Activated CD8-positive, alpha-beta T cell treated with anti-CD3 and anti-CD28 coated beads for 36 hours (primary cell): ENCODE data around the gene TNNI3K. TPM values are rescaled to one million over a fixed set of nuclear protein-coding genes. Genes with fewer than 3 reads are reported as not detected.

Source experiments
- ATAC-seq: fragments of 200-7000 bp; cut with Tn5 transposase; one replicate; pipeline ENCODE4 v1.10.0; 2021; ENCODE audit warnings: mild to moderate bottlenecking, moderate library complexity
- CTCF ChIA-PET: fragments of 350-600 bp; sonication (Branson Sonifier 250); formaldehyde crosslinking; loops from one replicate; lab custom pipeline; 2021; ENCODE audit warnings: antibody characterized with exemption; lab: Charles Lee
- POLR2A ChIA-PET: fragments of 350-600 bp; sonication (Branson Sonifier 250); formaldehyde crosslinking; loops from one replicate; lab custom pipeline; 2021; ENCODE audit warnings: antibody characterized with exemption; lab: Charles Lee
- DNase-seq: peaks from one replicate; pipeline ENCODE4 v3.0.0-alpha.2; 2020
- H3K27ac Mint-ChIP-seq: one replicate; pipeline ENCODE4 v1.8.0; 2021; ENCODE audit warnings: mild to moderate bottlenecking, mixed read lengths
- H3K27me3 Mint-ChIP-seq: one replicate; pipeline ENCODE4 v1.8.0; 2021; ENCODE audit warnings: mixed read lengths
- H3K36me3 Mint-ChIP-seq: one replicate; pipeline ENCODE4 v1.8.0; 2021; ENCODE audit warnings: low read depth, mixed read lengths
- H3K4me1 Mint-ChIP-seq: one replicate; pipeline ENCODE4 v1.8.0; 2021; ENCODE audit warnings: low read depth, mixed read lengths
- H3K4me3 Mint-ChIP-seq: one replicate; pipeline ENCODE4 v1.8.0; 2021; ENCODE audit warnings: mild to moderate bottlenecking, moderate library complexity, mixed read lengths
- H3K9me3 Mint-ChIP-seq: one replicate; pipeline ENCODE4 v1.8.0; 2021; ENCODE audit warnings: mixed read lengths
- CTCF ChIP-seq: fragments of 200-600 bp; IDR thresholded peaks from one replicate; pipeline ENCODE4 v1.8.0; 2022; ENCODE audit warnings: antibody characterized with exemption, mild to moderate bottlenecking
- intact Hi-C: fragments of 100-400 bp; cut with micrococcal nuclease; formaldehyde crosslinking; loops from one replicate; pipeline ENCODE4 v1.10.0; 2022
- total RNA-seq, 2 experiments: library from RNA; stranded (reverse); gene quantifications; one replicate each; pipeline ENCODE4 v1.2.3, GENCODE V29; 2021

Gene TNNI3K
- total RNA-seq, 2 experiments from 2014 or later: 0.52 TPM; not detected in 1

GRCh38 chr1:74505928-74506710, 270.9 kb downstream of the TNNI3K start:
- H3K27me3 Mint-ChIP-seq: no peaks in the 10 kb centered on the region
- DNase-seq: no peak
- H3K27ac Mint-ChIP-seq: no peak overlapping the region
- intact Hi-C loops: no loop called here
- ATAC-seq: no peak
- no peaks in the 10 kb centered on the region for H3K4me1 Mint-ChIP-seq
- ChIA-PET CTCF (interaction anchor here (1.3 to 1.8 kb wide), 2 partner anchors 10 to 184 kb away, joined by 3 to 7 read pairs; no protein-coding TSS in a partner anchor), POLR2A (no interaction called here)
- no peaks in the 10 kb centered on the region for H3K9me3 Mint-ChIP-seq
- no peaks in the 10 kb centered on the region for H3K36me3 Mint-ChIP-seq
- no peak overlapping the region for H3K4me3 Mint-ChIP-seq
- no peak for TF ChIP-seq CTCF

- ATAC-seq (no peak), DNase-seq (no peak)
- no peak overlapping the region for H3K4me3 Mint-ChIP-seq
- H3K36me3 Mint-ChIP-seq: no peaks in the 10 kb centered on the region
- ChIA-PET CTCF (no interaction called here), POLR2A (no interaction called here)
- no peaks in the 10 kb centered on the region for H3K4me1 Mint-ChIP-seq
- intact Hi-C loops: no loop called here
- TF ChIP-seq CTCF: no peak
- H3K9me3 Mint-ChIP-seq: no peaks in the 10 kb centered on the region
- H3K27me3 Mint-ChIP-seq: peaks cover 2% of the 10 kb centered on the region
- no peak overlapping the region for H3K27ac Mint-ChIP-seq
Measured at GRCh38 chr1:74508449-74508848, 273.3 kb downstream of the TNNI3K start.

- no peak for TF ChIP-seq CTCF
- ATAC-seq: no peak
- H3K36me3 Mint-ChIP-seq: no peaks in the 10 kb centered on the region
- DNase-seq: no peak
- no peaks in the 10 kb centered on the region for H3K4me1 Mint-ChIP-seq
- peaks cover 2% of the 10 kb centered on the region for H3K27me3 Mint-ChIP-seq
- intact Hi-C loops: no loop called here
- H3K27ac Mint-ChIP-seq: no peak within 1 kb of the TSS
- no peaks in the 10 kb centered on the region for H3K9me3 Mint-ChIP-seq
- H3K4me3 Mint-ChIP-seq: no peak within 1 kb of the TSS
- POLR2A ChIA-PET: no interaction called here
- CTCF ChIA-PET: interaction anchor here (0.8 kb wide), 1 partner anchor 9 kb away, joined by 3 read pairs; no protein-coding TSS in a partner anchor
Measured at GRCh38 chr1:74512170-74512915, 277.2 kb downstream of the TNNI3K start, which contains the start of gene LRRC53. LRRC53 (minus strand) TSS chr1:74512611; CDS start chr1:74483349, 29,262 bp downstream.

- ATAC-seq: no peak
- Mint-ChIP-seq H3K9me3 (no peaks in the 10 kb centered on the region), H3K27ac (no peak overlapping the region), H3K36me3 (no peaks in the 10 kb centered on the region), H3K4me1 (no peaks in the 10 kb centered on the region), H3K4me3 (no peak overlapping the region), H3K27me3 (peaks cover 2% of the 10 kb centered on the region)
- no peak for DNase-seq
- ChIA-PET CTCF (interaction anchor here (1.0 kb wide), 1 partner anchor 10 kb away, joined by 3 read pairs; no protein-coding TSS in a partner anchor), POLR2A (no interaction called here)
- intact Hi-C loops: no loop called here
- TF ChIP-seq CTCF: no peak
Measured at GRCh38 chr1:74513411-74514300, 278.5 kb downstream of the TNNI3K start.
